BE2C (cell line): ENCODE data around the gene NHP2.

ENCODE experiments used
- DNase-seq: peaks from one replicate; pipeline ENCODE4 v3.0.0-alpha.2; 2020
- H3K27me3 ChIP-seq: fragments of 250-450 bp; sonication (Bioruptor Pico); 2 replicates; pipeline ENCODE4 v1.5.1; 2020; ENCODE audit warnings: mild to moderate bottlenecking
- H3K36me3 ChIP-seq: fragments of 250-450 bp; sonication (Bioruptor Pico); 2 replicates; pipeline ENCODE4 v1.5.1; 2020; ENCODE audit warnings: mild to moderate bottlenecking
- H3K4me1 ChIP-seq: fragments of 250-450 bp; sonication (Bioruptor Pico); 2 replicates; pipeline ENCODE4 v1.5.1; 2020
- H3K4me3 ChIP-seq: 2 replicates; pipeline ENCODE4 v1.5.1; 2011; ENCODE audit warnings: low read depth, low read length
- H3K9me3 ChIP-seq: fragments of 250-450 bp; sonication (Bioruptor Pico); 2 replicates; pipeline ENCODE4 v1.5.1; 2020
- TF ChIP-seq, protein P1 (sequence below): IDR thresholded peaks from 2 replicates; pipeline ENCODE4 v1.5.1; 2012; ENCODE audit warnings: mild to moderate bottlenecking, low read depth, low read length

Gene NHP2

DNA sequence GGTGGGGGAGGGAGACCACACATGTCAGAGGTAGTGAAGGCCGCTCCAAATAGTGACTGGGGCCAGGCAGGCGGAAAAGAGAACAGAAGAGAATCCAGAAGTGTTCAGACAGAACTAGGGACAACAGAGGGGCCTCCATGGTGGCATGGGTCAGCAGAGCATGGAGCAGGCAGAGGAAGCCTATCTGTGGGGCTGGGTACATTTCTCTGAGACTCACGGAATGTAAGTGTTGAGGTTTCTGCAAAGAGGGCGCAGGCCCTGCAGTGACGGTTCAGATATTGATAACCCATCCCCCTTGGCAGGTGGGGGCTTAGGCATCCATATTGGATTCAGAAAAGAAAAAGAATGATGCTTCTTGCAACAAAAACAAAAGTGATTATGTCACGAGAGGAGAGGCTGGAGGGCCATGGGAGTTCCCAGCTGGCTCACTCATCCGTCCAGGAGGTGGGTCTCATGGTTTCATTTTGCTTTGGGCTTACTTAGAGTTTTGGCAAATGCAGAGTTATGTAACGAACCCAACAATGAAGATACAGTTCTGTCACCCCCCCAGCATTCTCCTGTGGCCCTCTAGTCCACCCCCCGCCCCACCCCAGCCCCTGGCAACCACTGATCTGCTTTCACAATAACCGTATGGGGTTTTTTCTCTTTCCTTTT, 28.3 kb downstream of the NHP2 start:
- H3K36me3 ChIP-seq: no peaks in the 10 kb centered on the region
- no peak overlapping the region for H3K4me3 ChIP-seq
- H3K27me3 ChIP-seq: no peaks in the 10 kb centered on the region
- H3K9me3 ChIP-seq: no peaks in the 10 kb centered on the region
- DNase-seq: no peak
- TF ChIP-seq, protein P1, sequence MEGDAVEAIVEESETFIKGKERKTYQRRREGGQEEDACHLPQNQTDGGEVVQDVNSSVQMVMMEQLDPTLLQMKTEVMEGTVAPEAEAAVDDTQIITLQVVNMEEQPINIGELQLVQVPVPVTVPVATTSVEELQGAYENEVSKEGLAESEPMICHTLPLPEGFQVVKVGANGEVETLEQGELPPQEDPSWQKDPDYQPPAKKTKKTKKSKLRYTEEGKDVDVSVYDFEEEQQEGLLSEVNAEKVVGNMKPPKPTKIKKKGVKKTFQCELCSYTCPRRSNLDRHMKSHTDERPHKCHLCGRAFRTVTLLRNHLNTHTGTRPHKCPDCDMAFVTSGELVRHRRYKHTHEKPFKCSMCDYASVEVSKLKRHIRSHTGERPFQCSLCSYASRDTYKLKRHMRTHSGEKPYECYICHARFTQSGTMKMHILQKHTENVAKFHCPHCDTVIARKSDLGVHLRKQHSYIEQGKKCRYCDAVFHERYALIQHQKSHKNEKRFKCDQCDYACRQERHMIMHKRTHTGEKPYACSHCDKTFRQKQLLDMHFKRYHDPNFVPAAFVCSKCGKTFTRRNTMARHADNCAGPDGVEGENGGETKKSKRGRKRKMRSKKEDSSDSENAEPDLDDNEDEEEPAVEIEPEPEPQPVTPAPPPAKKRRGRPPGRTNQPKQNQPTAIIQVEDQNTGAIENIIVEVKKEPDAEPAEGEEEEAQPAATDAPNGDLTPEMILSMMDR: no peak
- peaks cover 8% of the 10 kb centered on the region for H3K4me1 ChIP-seq

- DNase-seq: no peak
- TF ChIP-seq, protein P1: no peak
- Histone ChIP-seq H3K4me3 (no peak overlapping the region), H3K4me1 (peaks cover 8% of the 10 kb centered on the region), H3K9me3 (no peaks in the 10 kb centered on the region), H3K27me3 (no peaks in the 10 kb centered on the region), H3K36me3 (no peaks in the 10 kb centered on the region)
Observed at GRCh38 chr5:178123966-178124925, 29.4 kb downstream of the NHP2 start.

GRCh38 chr5:178123094-178123965, 30.4 kb downstream of the NHP2 start:
- Histone ChIP-seq H3K36me3 (no peaks in the 10 kb centered on the region), H3K4me1 (peaks cover 8% of the 10 kb centered on the region), H3K4me3 (no peak overlapping the region), H3K9me3 (no peaks in the 10 kb centered on the region), H3K27me3 (no peaks in the 10 kb centered on the region)
- TF ChIP-seq, protein P1: no peak
- DNase-seq: no peak

DNA sequence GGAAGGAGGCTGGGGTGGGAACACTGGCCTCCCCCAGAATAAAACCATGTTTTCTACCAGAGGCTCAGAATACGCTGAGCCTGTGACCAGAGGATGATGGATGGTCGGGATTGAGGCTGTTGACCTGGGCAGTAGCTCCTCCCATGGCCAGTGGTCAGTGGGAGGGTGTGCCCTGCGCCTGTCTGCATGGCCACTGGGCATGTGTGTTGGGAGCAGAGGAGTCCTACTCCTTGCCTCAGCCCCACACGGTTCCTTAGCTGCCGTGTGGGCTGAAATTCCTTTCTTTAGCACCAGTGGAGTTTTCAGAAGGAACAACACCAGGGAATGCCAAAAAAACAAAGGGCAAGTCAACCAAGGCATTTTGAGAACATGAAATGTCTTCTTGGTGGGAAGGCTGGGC, 31.3 kb downstream of the NHP2 start:
- TF ChIP-seq, protein P1: no peak
- Histone ChIP-seq H3K27me3 (no peaks in the 10 kb centered on the region), H3K4me3 (peak overlapping the region; percentile 70), H3K36me3 (no peaks in the 10 kb centered on the region), H3K4me1 (peaks cover 8% of the 10 kb centered on the region), H3K9me3 (no peaks in the 10 kb centered on the region)
- DNase-seq: no peak

GRCh38 chr5:178121391-178122276, 32.1 kb downstream of the NHP2 start:
- peak overlapping the region; percentile 70 for H3K4me3 ChIP-seq
- H3K27me3 ChIP-seq: no peaks in the 10 kb centered on the region
- H3K36me3 ChIP-seq: no peaks in the 10 kb centered on the region
- TF ChIP-seq, protein P1: no peak
- H3K4me1 ChIP-seq: peaks cover 8% of the 10 kb centered on the region
- DNase-seq: peak; percentile 90
- H3K9me3 ChIP-seq: no peaks in the 10 kb centered on the region
